ENCODE results near the gene ZCCHC3.

Gene ZCCHC3

GRCh38 chr20:309841-310644, 12.7 kb downstream of the ZCCHC3 start:
- Histone ChIP-seq H3K9me2 (replicated peaks; ENCODE audit: control insufficient read depth, low read length) (no peaks in the 10 kb centered on the region), H3K27me3 (ENCODE audit: control insufficient read depth, low read length) (no peaks in the 10 kb centered on the region), H3K79me2 (ENCODE audit: control insufficient read depth, low read length) (no peaks in the 10 kb centered on the region), H3K4me1 (ENCODE audit: control insufficient read depth, low read length) (peaks cover 20% of the 10 kb centered on the region), H3K36me3 (ENCODE audit: control insufficient read depth, low read length) (no peaks in the 10 kb centered on the region), H3K9me3 (ENCODE audit: control insufficient read depth, insufficient read depth, low read length) (no peaks in the 10 kb centered on the region), H4K20me1 (ENCODE audit: control insufficient read depth, insufficient read depth, low read depth, low read length) (no peaks in the 10 kb centered on the region), H3F3A (ENCODE audit: control insufficient read depth, insufficient read depth) (no peaks in the 10 kb centered on the region), H3K4me3 (ENCODE audit: low read length) (peak overlapping the region; percentile 47), H3K27ac (ENCODE audit: low read depth, low read length) (no peak overlapping the region), H3K4me2 (ENCODE audit: low read length) (peak overlapping the region; percentile 46)
- TF ChIP-seq EZH2phosphoT487 (IDR thresholded peaks at IDR 0.05; ENCODE audit: borderline replicate concordance, low read length) (no peak), CTCF (IDR thresholded peaks at IDR 0.05; ENCODE audit: low read depth, low read length, poor library complexity, severe bottlenecking) (no peak)

DNA sequence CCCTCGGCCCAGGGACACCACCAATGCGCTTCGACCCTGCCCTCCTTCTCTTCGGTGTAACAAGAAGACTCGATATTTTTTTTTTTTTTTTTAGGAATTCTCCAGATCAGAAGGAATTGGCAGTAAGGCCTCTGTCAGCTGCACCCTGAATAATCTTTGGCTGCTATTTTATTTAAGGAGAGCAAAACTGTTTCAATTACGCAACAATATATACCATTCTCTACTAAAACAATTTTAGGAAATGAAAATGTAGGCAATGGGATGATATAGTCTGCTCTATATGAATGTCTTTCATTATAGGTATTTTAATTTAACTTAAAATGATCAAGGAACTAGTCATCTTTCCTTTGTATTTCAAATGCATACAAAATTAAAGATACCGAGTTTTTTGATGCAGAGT, 13.3 kb downstream of the ZCCHC3 start:
- Histone ChIP-seq H3K79me2 (ENCODE audit: control insufficient read depth, low read length) (no peaks in the 10 kb centered on the region), H3K27me3 (ENCODE audit: control insufficient read depth, low read length) (no peaks in the 10 kb centered on the region), H3K9me2 (replicated peaks; ENCODE audit: control insufficient read depth, low read length) (no peaks in the 10 kb centered on the region), H3K36me3 (ENCODE audit: control insufficient read depth, low read length) (no peaks in the 10 kb centered on the region), H4K20me1 (ENCODE audit: control insufficient read depth, insufficient read depth, low read depth, low read length) (no peaks in the 10 kb centered on the region), H3K27ac (ENCODE audit: low read depth, low read length) (no peak overlapping the region), H3F3A (ENCODE audit: control insufficient read depth, insufficient read depth) (no peaks in the 10 kb centered on the region), H3K4me3 (ENCODE audit: low read length) (peak overlapping the region; percentile 40), H3K4me2 (ENCODE audit: low read length) (peak overlapping the region; percentile 46), H3K4me1 (ENCODE audit: control insufficient read depth, low read length) (peaks cover 20% of the 10 kb centered on the region), H3K9me3 (ENCODE audit: control insufficient read depth, insufficient read depth, low read length) (no peaks in the 10 kb centered on the region)
- TF ChIP-seq CTCF (IDR thresholded peaks at IDR 0.05; ENCODE audit: low read depth, low read length, poor library complexity, severe bottlenecking) (no peak), EZH2phosphoT487 (IDR thresholded peaks at IDR 0.05; ENCODE audit: borderline replicate concordance, low read length) (no peak)

- Histone ChIP-seq H4K20me1 (ENCODE audit: control insufficient read depth, insufficient read depth, low read depth, low read length) (no peaks in the 10 kb centered on the region), H3F3A (ENCODE audit: control insufficient read depth, insufficient read depth) (no peaks in the 10 kb centered on the region), H3K27me3 (ENCODE audit: control insufficient read depth, low read length) (no peaks in the 10 kb centered on the region), H3K4me2 (ENCODE audit: low read length) (no peak overlapping the region), H3K9me2 (replicated peaks; ENCODE audit: control insufficient read depth, low read length) (no peaks in the 10 kb centered on the region), H3K36me3 (ENCODE audit: control insufficient read depth, low read length) (no peaks in the 10 kb centered on the region), H3K4me3 (ENCODE audit: low read length) (no peak overlapping the region), H3K27ac (ENCODE audit: low read depth, low read length) (no peak overlapping the region), H3K9me3 (ENCODE audit: control insufficient read depth, insufficient read depth, low read length) (no peaks in the 10 kb centered on the region), H3K79me2 (ENCODE audit: control insufficient read depth, low read length) (no peaks in the 10 kb centered on the region), H3K4me1 (ENCODE audit: control insufficient read depth, low read length) (peaks cover 20% of the 10 kb centered on the region)
- no peak for TF ChIP-seq EZH2phosphoT487 (IDR thresholded peaks at IDR 0.05; ENCODE audit: borderline replicate concordance, low read length)
- TF ChIP-seq CTCF (IDR thresholded peaks at IDR 0.05; ENCODE audit: low read depth, low read length, poor library complexity, severe bottlenecking) = no peak
These were observed 14.2 kb downstream of the ZCCHC3 start for GRCh38 chr20:311609-312008.
